ENCODE measurements around the gene ADARB2. TPM values are rescaled to one million over a fixed set of nuclear protein-coding genes. Genes with fewer than 3 reads are reported as not detected.
"Not testable (repeated sequence)": the region's sequence is repeated elsewhere in the genome, so short reads cannot be mapped to it uniquely, and the experiment has no call there.

Gene ADARB2
- total RNA-seq, 4 donors from 2014 or later: 2.3 to 3.7 (median 2.6) TPM

DNA sequence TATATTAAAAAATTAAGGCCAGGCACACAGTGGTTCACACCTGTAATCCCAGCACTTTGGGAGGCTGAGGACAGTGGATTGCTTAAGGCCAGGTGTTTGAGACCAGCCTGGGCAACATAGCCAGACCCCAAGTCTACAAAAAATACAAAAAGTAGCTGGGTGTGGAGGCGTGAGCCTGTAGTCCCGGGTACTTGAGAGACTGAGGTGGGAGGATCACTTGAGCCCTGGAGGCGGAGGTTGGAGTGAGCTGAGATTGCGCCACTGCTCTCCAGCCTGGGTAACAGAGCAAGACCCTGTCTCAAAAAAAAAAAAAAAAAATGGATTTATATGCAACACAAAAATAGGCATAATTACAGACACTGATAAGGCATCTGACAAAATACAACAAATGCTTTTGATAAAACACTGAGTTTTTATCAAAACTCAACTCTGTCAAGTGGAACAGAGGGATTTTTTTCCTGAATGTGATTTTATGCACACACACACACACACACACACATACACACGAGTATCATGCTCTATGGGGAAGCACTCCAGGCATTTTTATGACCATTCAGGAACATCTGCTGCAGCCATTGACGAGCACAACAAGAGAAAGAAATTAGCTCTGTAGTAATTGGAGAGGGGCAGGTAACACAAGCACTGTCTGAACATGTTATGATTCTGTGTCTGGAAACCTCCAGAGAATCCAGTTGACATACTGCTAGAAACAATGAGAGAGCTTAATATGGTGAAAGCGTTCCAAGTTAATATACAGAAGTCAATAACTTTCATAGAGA, 488.0 kb downstream of the ADARB2 start:
- H3K27ac ChIP-seq (replicated peaks in 1 of 4): no peak overlapping the region
- H3K9me3 ChIP-seq: no peaks in the 10 kb centered on the region
- intact Hi-C loops (cut with DNase I): no loop called here
- no peak overlapping the region for H3K4me3 ChIP-seq
- no peak for DNase-seq (ENCODE audit: extremely low spot score)
- WGBS: 70% methylated on average over 7 of the region's 7 CpGs
- H3K36me3 ChIP-seq: no peaks in the 10 kb centered on the region
- TF ChIP-seq, protein P1, sequence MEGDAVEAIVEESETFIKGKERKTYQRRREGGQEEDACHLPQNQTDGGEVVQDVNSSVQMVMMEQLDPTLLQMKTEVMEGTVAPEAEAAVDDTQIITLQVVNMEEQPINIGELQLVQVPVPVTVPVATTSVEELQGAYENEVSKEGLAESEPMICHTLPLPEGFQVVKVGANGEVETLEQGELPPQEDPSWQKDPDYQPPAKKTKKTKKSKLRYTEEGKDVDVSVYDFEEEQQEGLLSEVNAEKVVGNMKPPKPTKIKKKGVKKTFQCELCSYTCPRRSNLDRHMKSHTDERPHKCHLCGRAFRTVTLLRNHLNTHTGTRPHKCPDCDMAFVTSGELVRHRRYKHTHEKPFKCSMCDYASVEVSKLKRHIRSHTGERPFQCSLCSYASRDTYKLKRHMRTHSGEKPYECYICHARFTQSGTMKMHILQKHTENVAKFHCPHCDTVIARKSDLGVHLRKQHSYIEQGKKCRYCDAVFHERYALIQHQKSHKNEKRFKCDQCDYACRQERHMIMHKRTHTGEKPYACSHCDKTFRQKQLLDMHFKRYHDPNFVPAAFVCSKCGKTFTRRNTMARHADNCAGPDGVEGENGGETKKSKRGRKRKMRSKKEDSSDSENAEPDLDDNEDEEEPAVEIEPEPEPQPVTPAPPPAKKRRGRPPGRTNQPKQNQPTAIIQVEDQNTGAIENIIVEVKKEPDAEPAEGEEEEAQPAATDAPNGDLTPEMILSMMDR (IDR thresholded peaks at IDR 0.05): no peak
- no peak for TF ChIP-seq EP300 (IDR thresholded peaks at IDR 0.05)
- TF ChIP-seq POLR2AphosphoS5 (IDR thresholded peaks at IDR 0.05): no peak
- no peak for TF ChIP-seq POLR2A (IDR thresholded peaks at IDR 0.05; ENCODE audit: low read depth)
- peaks cover 0 to 33% (median 0%) of the 10 kb centered on the region in 4 donors for H3K27me3 ChIP-seq
- H3K4me1 ChIP-seq: no peaks in the 10 kb centered on the region

DNA sequence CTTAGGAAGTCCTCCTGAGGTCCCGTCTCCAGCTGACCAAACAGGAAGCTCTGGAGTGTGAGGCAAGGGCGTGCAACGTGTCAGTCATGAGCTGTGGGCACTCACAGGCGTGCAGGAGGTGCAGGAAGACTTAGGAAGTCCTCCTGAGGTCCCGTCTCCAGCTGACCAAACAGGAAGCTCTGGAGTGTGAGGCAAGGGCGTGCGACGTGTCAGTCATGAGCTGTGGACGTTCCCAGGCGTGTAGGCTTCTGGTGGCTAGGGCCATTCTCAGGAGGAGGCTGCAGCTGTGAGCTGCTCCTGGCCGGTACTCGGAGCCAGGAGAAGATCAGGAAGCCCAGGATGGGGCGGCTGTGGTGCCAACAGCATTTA, 489.1 kb downstream of the ADARB2 start:
- H3K27me3 ChIP-seq: peaks cover 0 to 25% (median 0%) of the 10 kb centered on the region in 4 donors
- DNase-seq (ENCODE audit: extremely low spot score); H3K27ac ChIP-seq (replicated peaks in 1 of 4); H3K36me3 ChIP-seq; H3K4me3 ChIP-seq; H3K4me1 ChIP-seq; H3K9me3 ChIP-seq; intact Hi-C loops (cut with DNase I): not testable (repeated sequence)
- 26% methylated on average over 13 of the region's 13 CpGs for WGBS

DNA sequence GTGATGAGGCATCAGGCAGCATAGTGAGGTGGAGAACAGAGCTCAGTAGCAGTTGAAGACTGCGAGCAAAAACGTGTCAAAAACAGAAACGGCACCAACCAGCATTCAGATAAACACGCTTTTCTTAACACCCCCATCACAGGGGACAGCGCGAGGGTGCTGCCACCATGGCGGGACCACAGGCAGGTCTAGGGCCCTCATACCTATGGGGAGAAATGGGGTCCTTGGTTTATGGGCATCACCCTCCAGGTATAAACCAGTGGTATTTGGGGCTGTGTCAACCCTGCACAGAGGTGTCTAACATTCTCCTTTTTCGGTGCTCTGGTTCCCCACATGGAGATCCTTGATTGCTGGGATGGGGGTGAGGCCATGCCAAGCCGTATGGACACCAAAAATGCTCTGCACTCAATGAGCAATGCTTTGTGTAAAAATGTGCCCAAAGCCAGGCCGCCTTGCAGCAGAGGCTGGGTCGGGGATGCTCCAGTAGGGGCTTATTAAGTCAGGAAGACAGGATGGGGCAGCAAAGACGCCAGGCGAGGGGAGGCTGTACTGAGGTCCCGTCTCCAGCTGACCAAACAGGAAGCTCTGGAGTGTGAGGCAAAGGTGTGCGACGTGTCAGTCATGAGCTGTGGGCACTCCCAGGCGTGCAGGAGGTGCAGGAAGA, 489.6 kb downstream of the ADARB2 start:
- TF ChIP-seq, protein P1 (IDR thresholded peaks at IDR 0.05): no peak
- no peak for TF ChIP-seq EP300 (IDR thresholded peaks at IDR 0.05)
- no peak for TF ChIP-seq POLR2A (IDR thresholded peaks at IDR 0.05; ENCODE audit: low read depth)
- no peak for TF ChIP-seq POLR2AphosphoS5 (IDR thresholded peaks at IDR 0.05)
- no peaks in the 10 kb centered on the region for H3K9me3 ChIP-seq
- H3K27me3 ChIP-seq: peaks cover 0 to 25% (median 0%) of the 10 kb centered on the region in 4 donors
- no peaks in the 10 kb centered on the region for H3K4me1 ChIP-seq
- intact Hi-C loops (cut with DNase I): no loop called here
- no peak overlapping the region for H3K27ac ChIP-seq (replicated peaks in 1 of 4)
- DNase-seq (ENCODE audit: extremely low spot score): no peak
- H3K36me3 ChIP-seq: no peaks in the 10 kb centered on the region
- H3K4me3 ChIP-seq: no peak overlapping the region
- WGBS: 61% methylated on average over 15 of the region's 17 CpGs

DNA sequence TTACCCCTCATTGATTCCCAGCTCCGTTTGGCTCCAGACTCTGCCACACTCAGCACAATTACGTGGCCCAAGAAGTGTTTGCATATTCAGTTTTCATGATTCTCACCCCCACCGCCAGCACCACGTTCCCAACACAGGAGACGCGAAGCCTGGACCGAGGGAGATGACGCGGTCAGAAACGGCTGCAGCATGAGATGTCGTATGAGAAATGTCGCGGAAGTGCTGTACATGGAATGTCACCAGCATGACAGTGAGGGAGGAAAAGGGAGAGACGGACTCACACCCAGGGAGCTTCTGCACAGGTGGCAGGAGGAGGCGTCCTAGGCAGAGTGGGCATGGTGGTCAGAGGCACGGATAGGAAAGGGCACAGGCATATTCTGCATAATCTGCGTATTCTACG, 492.8 kb downstream of the ADARB2 start:
- H3K36me3 ChIP-seq: no peaks in the 10 kb centered on the region
- no peak overlapping the region for H3K4me3 ChIP-seq
- peaks cover 0 to 50% (median 4%) of the 10 kb centered on the region in 4 donors for H3K27me3 ChIP-seq
- no peaks in the 10 kb centered on the region for H3K4me1 ChIP-seq
- intact Hi-C loops (cut with DNase I): no loop called here
- 82% methylated on average over 18 of the region's 18 CpGs for WGBS
- H3K9me3 ChIP-seq: no peaks in the 10 kb centered on the region
- no peak for DNase-seq (ENCODE audit: extremely low spot score)
- TF ChIP-seq POLR2AphosphoS5 (IDR thresholded peaks at IDR 0.05) (no peak), EP300 (IDR thresholded peaks at IDR 0.05) (no peak), POLR2A (IDR thresholded peaks at IDR 0.05; ENCODE audit: low read depth) (no peak)
- TF ChIP-seq, protein P1 (IDR thresholded peaks at IDR 0.05): no peak
- no peak overlapping the region for H3K27ac ChIP-seq (replicated peaks in 1 of 4)

DNA sequence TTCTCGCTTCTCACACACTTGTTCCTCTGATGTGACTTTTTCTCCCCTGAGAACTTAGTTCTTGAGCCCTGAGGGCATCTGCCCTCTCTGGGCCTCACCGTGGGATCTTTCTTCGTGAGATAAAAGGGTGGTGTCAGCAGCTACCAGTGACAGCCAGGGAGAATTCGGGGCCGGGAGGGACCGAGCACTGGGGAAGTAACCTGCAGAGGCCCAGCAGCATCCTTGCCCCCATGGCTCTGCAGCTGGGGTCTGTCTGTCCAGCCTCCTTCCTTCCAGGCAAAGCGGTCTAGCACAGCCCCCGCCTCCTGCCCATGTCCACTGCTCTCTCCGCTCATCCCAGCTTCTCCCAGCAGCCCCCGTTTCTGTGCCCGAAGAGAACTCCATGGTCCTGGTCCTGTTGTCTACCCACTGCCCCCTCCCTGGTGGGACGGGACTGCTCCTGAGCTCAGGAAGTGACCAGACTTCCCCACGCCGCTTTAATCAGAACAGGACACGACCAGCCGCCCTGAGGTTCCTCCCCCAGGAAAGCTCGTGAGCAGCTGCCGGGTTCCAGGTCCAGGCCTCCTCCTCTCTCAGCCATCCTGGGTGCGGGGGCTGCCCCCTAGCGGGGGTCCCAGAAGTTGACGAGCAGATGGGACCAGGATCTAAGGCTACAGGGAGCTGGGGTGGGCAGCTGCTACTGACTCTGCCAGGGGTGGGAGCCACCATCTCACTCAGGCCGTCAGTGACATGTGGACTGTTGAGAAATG, 493.7 kb downstream of the ADARB2 start:
- 69% methylated on average over 20 of the region's 22 CpGs for WGBS

More for the DNA sequence above, 493.7 kb downstream of the ADARB2 start:
- Histone ChIP-seq H3K36me3 (no peaks in the 10 kb centered on the region), H3K27ac (replicated peaks in 1 of 4) (no peak overlapping the region), H3K4me1 (no peaks in the 10 kb centered on the region), H3K9me3 (no peaks in the 10 kb centered on the region), H3K27me3 (peaks cover 0 to 48% (median 4%) of the 10 kb centered on the region in 4 donors), H3K4me3 (no peak overlapping the region)
- DNase-seq (ENCODE audit: extremely low spot score): no peak
- TF ChIP-seq, protein P1 (IDR thresholded peaks at IDR 0.05): no peak
- TF ChIP-seq POLR2AphosphoS5 (IDR thresholded peaks at IDR 0.05) (no peak), EP300 (IDR thresholded peaks at IDR 0.05) (no peak), POLR2A (IDR thresholded peaks at IDR 0.05; ENCODE audit: low read depth) (no peak)
- intact Hi-C loops (cut with DNase I): no loop called here

All from esophagus muscularis mucosa (tissue), 4 donors.